Measurements from ENCODE around the gene IGFBP5.

DNA sequence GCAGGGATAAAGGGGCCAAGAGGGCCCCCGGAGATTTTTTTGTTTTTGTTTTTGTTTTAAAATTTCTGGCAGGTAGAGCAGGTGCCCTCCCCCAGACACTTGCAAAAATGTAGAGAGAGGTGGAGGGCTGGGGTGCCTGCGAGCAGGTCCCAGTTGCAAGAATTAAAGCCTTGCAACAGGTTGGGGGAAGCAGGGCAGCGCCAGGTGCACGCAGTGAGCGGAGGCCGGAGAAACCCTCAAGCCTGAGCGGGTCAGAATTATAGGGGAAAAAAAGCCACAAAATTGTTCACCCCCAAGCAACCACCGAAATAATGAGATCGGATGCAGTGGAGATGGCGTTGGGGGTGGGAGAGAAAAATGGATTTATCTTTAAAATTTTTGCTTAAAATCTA lies 527 bp downstream of the IGFBP5 start:
- TF ChIP-seq POLR2AphosphoS5 (IDR thresholded peaks at IDR 0.05; ENCODE audit: borderline replicate concordance, low read depth, low read length) (no peak), EZH2 (IDR thresholded peaks at IDR 0.05) (no peak), FOXP2 (optimal IDR thresholded peaks at IDR 0.05; ENCODE audit: control extremely low read depth, extremely low read length, insufficient read depth) (no peak)

All from SK-N-MC (cell line).